ENCODE measurements around the gene GFER.

The GFER gene

DNA sequence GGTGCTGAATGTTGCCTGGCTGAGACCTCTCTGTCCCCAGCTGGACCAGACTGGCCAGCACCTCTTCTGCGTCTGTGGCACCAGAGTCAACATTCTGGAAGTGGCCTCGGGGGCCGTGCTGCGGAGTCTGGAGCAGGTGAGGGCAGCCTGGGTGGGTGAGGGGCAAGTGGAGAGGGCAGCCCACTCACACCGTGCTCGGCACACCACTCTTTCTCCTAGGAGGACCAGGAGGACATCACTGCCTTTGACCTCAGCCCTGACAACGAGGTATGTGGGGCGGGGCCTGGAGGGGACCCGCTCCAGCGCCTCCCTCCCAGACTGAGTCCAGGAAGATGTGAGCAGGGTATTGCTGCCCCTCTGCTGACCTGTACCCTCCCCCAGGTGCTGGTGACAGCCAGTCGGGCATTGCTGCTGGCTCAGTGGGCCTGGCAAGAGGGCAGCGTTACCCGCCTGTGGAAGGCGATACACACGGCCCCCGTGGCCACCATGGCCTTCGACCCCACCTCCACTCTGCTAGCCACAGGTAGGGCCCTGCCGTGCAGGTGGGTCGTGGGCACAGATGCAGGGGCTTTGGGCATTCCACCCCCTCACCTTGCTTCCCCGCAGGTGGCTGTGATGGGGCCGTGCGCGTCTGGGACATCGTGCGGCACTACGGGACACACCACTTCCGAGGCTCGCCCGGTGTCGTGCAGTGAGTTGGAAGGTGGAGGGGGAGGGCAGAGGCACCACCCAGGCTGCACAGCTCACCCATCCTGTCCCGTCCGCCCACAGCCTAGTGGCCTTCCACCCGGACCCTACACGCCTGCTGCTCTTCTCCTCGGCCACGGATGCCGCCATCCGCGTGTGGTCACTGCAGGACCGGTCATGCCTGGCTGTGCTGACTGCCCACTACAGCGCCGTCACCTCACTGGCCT is 9.6 kb upstream of the GFER start:
- no peak overlapping the region for H3K4me3 ChIP-seq (ENCODE audit: low read depth, low read length)

DNA sequence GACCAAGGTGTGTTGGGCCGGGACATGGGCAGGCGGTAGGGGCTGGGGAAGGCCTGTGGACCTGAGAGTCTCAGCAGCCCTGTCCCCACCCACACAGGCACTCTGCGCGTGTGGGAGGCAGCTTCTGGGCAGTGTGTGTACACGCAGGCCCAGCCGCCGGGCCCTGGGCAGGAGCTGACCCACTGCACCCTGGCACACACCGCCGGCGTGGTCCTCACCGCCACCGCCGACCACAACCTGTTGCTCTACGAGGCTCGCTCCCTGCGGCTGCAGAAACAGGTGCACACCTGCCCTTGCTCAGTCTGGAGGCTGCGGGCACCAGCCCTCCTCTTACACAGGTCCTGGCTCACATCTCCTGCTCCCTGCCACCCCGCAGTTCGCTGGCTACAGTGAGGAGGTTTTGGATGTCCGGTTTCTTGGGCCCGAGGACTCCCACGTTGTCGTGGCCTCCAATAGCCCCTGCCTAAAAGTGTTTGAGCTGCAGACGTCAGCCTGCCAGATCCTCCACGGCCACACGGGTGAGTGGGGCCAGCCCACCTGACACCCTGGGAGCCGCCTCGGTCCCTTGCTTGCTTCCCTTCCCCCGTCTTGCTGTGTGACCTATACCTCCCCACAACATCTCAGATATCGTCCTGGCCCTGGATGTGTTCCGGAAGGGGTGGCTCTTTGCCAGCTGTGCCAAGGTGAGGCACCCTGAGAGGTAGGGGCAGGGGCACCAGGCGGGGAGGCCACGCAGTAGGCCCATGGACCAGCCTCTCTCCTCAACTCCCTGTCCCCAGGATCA is 8.4 kb upstream of the GFER start:
- no peak overlapping the region for H3K4me3 ChIP-seq (ENCODE audit: low read depth, low read length)

DNA sequence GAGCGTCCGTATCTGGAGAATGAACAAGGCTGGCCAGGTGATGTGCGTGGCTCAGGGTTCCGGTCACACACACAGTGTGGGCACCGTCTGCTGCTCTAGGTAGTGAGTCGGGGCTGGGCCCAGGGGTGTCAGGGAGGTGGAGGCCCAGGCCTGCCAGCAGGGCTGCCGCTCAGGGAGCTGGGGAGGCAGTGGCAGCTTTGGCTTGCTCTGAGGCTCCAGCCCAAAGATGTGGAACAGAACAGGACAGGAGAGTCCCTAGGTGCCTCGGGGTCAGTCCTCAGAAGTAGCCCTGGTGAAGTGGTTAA is 7.8 kb upstream of the GFER start:
- H3K4me3 ChIP-seq (ENCODE audit: low read depth, low read length) = no peak overlapping the region

DNA sequence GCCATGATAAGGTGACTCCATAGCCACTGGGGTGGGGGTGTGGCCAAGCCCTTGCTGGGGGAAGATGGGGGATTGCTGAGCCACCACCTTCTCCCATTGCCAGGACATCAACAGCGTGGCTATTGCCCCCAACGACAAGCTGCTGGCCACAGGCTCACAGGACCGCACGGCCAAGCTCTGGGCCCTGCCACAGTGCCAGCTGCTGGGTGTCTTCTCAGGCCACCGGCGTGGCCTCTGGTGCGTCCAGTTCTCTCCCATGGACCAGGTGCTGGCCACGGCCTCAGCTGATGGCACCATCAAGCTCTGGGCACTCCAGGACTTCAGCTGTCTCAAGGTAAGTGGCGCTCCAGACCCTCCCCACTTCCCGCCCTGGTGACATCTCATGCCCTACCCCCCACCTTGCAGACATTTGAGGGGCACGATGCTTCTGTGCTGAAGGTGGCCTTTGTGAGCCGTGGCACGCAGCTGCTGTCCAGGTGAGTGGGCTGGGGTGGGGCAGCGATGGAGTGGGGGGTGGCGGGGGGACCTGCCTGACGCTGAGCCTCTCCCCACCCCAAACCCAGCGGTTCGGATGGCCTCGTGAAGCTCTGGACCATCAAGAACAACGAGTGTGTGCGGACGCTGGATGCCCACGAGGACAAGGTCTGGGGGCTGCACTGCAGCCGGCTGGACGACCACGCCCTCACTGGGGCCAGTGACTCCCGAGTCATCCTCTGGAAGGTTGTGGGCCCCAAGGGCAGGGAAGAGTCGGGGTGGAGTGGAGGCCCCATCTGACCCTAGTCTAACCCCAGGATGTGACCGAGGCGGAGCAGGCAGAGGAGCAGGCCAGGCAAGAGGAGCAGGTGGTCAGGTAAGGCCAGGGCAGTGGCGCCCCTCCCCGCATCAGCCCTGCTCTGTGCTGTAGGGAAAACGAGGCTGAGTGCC is 6.8 kb upstream of the GFER start:
- H3K4me3 ChIP-seq (ENCODE audit: low read depth, low read length) = no peak overlapping the region

DNA sequence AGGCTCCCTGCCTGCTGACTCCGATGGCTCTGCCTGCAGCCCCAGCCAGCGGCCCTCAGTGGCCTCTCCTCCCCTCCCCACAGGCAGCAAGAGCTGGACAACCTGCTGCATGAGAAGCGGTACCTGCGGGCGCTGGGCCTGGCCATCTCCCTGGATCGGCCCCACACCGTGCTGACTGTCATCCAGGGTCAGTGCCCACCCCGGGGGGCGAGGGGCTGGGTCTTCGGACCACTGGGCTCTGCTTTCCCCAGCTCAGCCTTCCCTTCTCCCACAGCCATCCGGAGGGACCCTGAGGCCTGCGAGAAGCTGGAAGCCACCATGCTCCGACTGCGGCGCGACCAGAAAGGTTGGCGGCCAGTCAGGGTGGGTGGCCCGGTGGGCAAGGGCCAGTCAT is 6.1 kb upstream of the GFER start:
- H3K4me3 ChIP-seq (ENCODE audit: low read depth, low read length) = no peak overlapping the region

DNA sequence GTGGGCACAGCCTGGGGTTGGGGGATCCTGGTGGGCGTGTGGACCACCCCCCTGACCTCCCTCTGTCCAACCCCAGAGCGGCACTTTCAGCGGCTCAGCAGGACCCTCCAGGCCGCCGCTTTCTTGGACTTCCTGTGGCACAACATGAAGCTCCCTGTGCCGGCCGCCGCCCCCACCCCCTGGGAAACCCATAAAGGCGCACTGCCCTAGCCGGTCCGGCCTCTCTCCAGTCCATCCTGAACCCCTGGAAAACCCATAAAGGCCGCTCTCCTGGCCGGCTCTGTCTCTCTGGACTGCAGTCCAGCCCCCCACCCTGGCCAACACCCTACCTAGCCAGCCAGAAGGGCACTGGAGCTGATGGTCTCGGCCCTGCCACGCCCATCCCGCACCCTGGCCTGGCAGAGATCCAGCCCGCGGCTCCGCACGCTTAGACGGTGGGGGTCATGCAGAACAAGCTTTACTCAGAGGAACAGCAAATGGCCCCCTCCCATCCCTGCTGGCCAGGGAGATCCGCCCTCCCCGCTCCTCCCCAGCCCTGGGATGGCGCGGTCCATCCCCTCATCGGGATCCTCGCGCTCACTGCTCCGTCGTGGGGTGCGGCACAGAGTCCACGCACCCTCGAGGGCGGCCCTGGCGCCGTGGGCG is 5.4 kb upstream of the GFER start:
- no peak overlapping the region for H3K4me3 ChIP-seq (ENCODE audit: low read depth, low read length)

DNA sequence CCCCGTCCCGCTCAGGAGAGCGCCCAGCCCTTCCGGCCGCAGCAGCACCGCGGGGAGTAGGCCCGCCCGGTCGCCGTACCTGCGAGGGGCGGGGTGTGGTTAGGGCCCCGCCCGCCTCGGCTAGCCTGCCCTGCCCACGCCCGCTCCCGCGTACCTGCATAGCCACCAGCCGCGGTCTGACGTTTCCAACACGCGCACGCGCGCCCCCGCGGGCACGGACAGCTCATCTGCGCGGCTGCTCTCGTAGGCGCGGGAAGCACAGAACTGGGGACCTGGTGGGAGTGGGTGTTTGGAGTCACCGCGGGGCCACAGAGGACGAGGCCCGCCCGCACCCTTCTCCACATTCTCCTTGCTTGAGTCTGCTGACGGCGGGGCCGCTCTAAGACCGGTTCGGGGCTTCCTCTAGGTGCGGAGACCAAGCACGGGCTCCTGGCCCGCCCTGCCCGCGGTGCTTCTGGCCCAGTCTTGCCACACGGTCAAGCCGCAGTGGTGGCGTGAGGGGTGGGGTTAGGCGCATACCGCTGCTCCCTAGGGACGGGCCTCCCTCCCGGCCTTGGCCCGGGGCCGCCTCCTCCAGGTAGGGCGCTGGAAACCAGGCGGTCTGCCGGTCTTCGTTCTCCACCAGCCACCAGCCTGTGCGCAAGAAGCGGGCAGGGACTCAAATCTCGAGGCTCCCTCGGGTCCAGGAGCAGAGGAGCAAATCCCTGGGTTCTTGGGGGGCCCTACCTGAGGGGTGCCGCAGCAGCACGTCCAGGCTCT is 4.5 kb upstream of the GFER start:
- H3K4me3 ChIP-seq (ENCODE audit: low read depth, low read length) = peak overlapping the region; percentile 17

DNA sequence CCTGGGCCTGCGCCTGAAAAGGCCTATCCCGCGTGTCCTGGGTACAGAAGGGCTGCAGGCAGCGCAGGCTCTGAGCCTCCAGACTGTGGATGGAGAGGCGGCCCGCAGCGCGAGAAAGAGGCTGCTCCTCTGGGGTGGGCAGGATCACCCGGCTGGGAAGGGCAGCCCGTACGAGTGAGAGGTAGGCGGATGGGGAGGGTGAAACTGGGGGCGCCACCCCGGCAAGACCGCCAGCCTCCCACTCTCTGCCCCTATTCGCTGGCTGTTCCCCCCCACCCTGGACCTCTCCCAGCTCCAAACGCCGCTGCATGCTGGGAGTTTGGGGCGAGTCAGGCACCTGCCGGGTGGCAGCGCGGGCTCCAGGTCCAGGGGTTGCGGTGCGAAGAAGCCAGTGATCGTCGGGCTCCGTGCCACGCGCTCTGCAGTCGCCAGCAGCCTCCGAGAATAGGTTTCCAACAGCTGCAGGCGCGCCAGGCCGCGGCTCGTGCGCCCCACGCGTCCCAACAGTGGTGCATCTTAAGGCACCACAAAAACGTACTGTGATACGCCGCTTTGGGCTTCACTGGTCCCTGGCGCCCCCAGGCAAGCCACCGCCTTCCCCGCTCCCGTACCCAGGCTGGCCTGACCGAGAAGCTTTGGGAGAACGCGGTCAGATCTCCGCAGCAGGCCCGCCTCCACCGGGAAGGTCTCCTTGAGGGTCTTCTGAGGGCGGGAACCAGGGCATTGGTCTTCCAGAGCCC is 3.8 kb upstream of the GFER start:
- H3K4me3 ChIP-seq (ENCODE audit: low read depth, low read length) = peak overlapping the region; percentile 17

DNA sequence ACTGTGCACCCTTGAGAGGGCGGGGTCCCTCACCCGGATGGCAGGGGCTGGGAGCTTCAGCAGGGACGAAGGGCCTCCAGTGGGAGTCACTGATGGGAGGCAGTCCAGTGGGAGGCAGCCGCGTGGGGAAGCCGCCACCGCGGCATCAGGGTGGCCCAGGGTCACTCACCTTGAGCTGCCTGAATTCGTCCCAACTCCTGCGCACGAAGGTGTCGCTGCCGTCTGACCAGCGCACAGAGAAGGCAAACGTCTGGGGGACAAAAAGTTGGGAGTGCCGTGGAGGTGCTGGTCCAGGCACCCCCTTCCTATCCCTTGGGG is 3.3 kb upstream of the GFER start:
- no peak overlapping the region for H3K4me3 ChIP-seq (ENCODE audit: low read depth, low read length)

DNA sequence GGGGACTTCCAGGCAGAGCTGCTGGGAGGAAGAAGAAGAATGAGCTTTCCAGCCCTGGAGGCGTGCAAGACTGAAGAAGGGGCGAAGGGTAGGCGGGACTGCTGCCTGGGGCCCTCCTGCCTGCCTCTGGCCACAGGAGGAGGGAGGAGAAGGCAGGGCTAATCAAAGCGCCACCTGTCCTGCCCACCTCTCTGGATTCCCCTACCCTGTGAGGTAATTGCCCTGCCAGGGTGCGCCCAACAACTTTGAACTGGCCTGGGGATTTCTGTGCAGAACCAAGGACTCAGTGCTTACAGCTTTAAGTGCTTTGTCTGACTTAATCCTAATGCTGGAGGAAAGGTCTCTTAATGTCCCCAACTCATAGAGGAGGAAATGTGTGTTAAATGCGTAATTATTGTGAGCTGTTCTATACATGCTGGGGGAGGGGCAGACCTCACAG is 2.6 kb upstream of the GFER start, which contains the start of gene NOXO1:
Gene NOXO1, minus strand, starts transcription at position 72 of the 439 bp plus-strand sequence. CDS start 290 bp downstream, outside the sequence.
- no peak within 1 kb of the TSS for H3K4me3 ChIP-seq (ENCODE audit: low read depth, low read length)

DNA sequence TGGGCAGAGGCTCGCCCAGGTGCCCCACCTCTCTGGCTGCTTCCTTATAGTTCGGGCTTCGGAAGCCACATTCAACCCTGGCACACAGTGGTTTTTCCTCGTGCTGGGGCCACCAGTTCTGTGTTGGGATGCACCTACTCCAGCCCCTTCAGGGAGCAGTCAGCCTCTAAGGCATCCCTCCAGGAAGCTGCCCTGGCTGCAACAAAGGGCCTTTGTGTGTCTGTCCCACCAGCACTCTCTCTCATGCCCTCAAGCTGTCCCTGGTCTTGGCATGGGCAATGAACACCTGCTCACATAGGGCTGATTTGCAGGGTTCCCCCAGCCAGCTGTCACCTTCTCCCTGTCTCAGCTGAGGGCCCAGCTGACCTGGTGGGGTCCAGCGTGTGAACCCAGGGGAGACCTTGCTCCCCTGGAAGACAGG is 2.0 kb upstream of the GFER start:
- H3K4me3 ChIP-seq (ENCODE audit: low read depth, low read length) = no peak overlapping the region

DNA sequence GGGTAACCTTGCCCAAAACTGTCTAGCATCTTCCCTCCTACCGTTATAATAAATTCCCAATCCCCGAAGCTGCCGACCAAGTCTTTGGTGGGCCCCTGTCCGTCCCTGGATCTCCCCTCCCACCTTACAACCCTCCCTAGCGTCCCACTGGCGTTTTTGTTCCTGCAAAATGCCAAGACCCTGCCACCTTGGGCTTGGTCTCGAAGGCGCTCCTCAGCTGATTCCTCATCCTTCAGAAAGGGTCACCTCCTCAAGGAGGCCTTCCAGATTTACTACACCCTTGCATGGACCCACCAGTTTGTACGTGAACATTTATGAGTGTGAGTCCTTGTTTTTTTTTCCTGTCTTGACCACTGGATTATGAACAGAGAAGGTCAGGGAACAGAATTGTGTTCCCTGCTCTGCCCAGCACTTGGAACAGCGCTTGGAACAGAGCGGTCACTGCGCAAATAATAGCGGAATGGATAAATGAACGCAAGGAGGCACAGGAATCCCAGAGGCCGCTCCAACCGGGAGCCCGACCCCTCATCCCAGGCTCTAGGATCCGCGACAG is 926 bp upstream of the GFER start:
- peak overlapping the region; percentile 74 for H3K4me3 ChIP-seq (ENCODE audit: low read depth, low read length)

DNA sequence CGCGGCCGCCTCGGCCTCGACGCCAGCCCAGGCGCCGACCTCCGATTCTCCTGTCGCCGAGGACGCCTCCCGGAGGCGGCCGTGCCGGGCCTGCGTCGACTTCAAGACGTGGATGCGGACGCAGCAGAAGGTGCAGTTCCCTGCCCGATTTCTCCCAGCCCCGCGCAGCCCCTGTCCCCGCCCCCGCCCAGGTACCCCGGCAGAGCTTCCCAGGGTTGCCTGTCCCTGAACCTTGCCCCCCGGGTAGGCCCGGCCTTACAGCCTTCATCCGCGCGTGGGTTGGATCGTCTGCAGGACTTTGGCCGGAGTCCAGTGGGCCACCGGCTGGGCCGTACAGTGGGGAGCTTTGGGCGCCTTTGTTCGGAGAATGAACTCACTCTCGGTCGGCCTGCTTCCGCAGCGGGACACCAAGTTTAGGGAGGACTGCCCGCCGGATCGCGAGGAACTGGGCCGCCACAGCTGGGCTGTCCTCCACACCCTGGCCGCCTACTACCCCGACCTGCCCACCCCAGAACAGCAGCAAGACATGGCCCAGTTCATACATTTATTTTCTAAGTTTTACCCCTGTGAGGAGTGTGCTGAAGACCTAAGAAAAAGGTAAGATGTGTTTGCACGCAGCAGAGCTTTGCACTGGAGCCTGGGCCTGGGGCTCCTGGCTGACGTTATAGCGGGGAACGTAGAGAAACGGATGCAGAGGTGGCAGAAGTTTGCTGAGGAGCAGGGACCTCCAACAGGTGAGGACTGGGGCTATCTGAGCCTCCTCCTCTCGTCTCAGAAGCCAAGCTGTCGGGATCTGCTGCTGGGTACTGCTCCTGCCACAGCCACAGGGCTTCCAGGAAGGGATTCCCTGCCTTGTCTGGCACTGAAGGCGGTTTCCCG is 593 bp downstream of the GFER start:
- H3K4me3 ChIP-seq (ENCODE audit: low read depth, low read length) = peak overlapping the region; percentile 74

DNA sequence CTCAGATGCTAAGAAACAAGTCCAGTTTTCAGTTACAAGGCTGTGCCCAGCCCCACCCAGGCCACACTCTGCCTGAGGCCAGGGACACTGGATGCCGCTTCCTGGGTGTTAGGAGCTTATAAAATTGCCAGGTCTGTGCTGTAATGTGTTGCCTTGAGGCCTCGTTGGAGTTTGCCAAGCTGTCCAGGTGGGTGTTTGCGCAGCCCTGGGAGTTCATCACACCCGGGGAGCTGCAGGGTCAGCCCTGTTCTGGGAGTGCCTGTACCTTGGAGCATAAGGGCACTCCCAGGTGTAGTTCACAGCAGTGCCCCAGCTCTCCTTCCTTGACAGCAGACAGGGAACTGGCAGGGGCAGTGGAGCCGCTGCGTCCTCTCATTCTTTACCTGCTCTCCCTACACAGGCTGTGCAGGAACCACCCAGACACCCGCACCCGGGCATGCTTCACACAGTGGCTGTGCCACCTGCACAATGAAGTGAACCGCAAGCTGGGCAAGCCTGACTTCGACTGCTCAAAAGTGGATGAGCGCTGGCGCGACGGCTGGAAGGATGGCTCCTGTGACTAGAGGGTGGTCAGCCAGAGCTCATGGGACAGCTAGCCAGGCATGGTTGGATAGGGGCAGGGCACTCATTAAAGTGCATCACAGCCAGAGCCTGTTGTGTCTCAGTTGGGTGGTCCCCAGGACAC is 1.6 kb downstream of the GFER start:
- no peak overlapping the region for H3K4me3 ChIP-seq (ENCODE audit: low read depth, low read length)

DNA sequence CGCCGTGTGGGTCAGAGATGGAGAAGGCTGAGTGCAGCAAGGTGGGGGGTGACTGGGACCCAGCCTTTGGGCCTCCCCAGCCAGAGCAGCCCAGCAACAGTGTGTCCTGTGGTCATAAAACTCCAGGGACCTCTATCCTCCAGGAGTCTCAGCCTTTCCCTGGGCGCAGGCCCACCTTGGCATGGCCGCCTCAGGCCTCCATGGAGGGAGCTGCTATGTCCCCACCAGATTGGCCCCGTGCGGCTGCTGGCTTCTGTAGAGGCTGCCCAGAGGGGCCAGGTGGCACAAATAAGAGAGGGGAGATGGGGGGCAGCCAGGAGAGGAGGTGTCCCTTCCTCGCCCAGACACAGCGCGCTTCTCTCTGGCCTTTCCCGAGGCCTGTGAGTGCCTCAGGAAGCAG is 3.2 kb downstream of the GFER start:
- H3K4me3 ChIP-seq (ENCODE audit: low read depth, low read length) = no peak overlapping the region

DNA sequence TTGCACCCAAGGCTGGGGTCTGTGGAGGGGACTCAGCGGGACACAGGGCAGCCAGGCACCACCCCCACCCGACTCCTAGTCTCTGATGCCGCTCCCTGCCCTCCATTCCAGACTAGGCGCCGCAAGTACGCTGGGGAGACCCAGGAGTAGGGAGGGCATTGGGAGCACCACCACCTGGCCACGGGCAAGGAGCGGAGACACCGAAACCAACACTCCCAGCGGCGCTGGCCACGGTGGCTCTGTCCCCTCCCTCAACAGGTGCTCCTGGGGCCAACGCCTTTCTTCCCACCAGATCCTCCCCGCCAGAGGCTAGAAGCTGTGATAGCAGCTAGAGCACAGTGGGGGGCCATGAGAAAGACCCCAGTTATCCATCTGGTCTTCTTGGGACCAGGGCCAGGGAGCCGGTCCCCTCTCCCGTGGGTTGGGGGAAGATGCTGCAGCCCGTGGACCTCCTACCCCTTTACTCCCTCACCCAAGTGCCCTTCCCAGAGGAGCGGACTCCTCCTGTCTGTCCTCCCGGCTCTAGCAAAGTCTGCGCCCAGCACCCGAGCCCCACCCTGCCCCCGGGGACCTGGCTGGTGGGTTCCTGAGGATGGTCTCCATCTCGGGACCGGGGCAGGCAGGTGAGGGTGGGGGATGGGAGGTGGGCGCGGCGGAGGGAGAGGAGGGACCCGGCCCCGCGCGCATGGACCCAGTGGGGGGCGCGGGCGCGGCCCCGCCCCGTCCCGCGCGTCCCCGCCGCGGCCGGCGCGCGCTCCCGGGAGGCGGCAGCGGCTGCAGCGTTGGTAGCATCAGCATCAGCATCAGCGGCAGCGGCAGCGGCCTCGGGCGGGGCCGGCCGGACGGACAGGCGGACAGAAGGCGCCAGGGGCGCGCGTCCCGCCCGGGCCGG is 5.5 kb downstream of the GFER start, which contains the start of gene SYNGR3:
Gene SYNGR3, plus strand, starts transcription at position 762 of the 892 bp plus-strand sequence. CDS start 133 bp downstream, outside the sequence.
- peak within 1 kb of the TSS; percentile 56 for H3K4me3 ChIP-seq (ENCODE audit: low read depth, low read length)

DNA sequence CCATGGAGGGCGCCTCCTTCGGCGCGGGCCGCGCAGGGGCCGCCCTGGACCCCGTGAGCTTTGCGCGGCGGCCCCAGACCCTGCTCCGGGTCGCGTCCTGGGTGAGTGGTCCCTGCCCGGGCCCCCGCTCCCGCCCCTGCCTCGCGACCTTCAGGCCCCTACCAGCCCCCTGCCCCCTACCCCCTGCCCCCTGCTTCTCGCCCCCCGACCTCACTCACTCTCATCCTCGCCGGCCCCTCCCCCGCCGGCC is 6.0 kb downstream of the GFER start:
- H3K4me3 ChIP-seq (ENCODE audit: low read depth, low read length) = peak overlapping the region; percentile 56
